Astrocyte (in vitro differentiated cells and primary cell): ENCODE data around the gene DNAH9. TPM values are rescaled to one million over a fixed set of nuclear protein-coding genes. Genes with fewer than 3 reads are reported as not detected.

ENCODE experiments used
- DNase-seq: peaks from one replicate; pipeline ENCODE4 v3.0.0-alpha.2; 2010; ENCODE audit warnings: low read depth
- FAIRE-seq: peaks from 2 replicates; lab custom pipeline; 2011; peaks lifted over from hg19 to GRCh38; lab: Jason Lieb, UNC
- H2AFZ ChIP-seq: 2 replicates; pipeline ENCODE4 v1.6.0; 2012; ENCODE audit warnings: low read depth, low read length, inconsistent platforms
- H3K27ac ChIP-seq: 2 replicates; pipeline ENCODE4 v1.5.1; 2011; ENCODE audit warnings: low read depth, low read length, inconsistent platforms
- H3K27me3 ChIP-seq: 2 replicates; pipeline ENCODE4 v1.6.0; 2011; ENCODE audit warnings: low read length, inconsistent platforms; ENCODE audit not compliant: insufficient read depth
- H3K36me3 ChIP-seq: 2 replicates; pipeline ENCODE4 v1.5.1; 2011; ENCODE audit warnings: low read length, inconsistent platforms; ENCODE audit not compliant: insufficient read depth
- H3K4me1 ChIP-seq: 2 replicates; pipeline ENCODE4 v1.5.1; 2011; ENCODE audit warnings: low read length, inconsistent platforms; ENCODE audit not compliant: insufficient read depth
- H3K4me2 ChIP-seq: 2 replicates; pipeline ENCODE4 v1.6.0; 2012; ENCODE audit warnings: low read length, inconsistent platforms
- H3K4me3 ChIP-seq: 2 replicates; pipeline ENCODE4 v1.5.1; 2011; ENCODE audit warnings: low read depth, mild to moderate bottlenecking, low read length, inconsistent platforms; ENCODE audit not compliant: insufficient read depth
- H3K79me2 ChIP-seq: 2 replicates; pipeline ENCODE4 v1.6.0; 2012; ENCODE audit warnings: mild to moderate bottlenecking, low read length, inconsistent platforms; ENCODE audit not compliant: insufficient read depth
- H3K9ac ChIP-seq: 2 replicates; pipeline ENCODE4 v1.6.0; 2012; ENCODE audit warnings: mild to moderate bottlenecking, low read length, inconsistent platforms
- H3K9me3 ChIP-seq: 2 replicates; pipeline ENCODE4 v1.5.1; 2012; ENCODE audit warnings: low read depth, mild to moderate bottlenecking, low read length, inconsistent platforms; ENCODE audit not compliant: insufficient read depth
- H4K20me1 ChIP-seq: 2 replicates; pipeline ENCODE4 v1.6.0; 2012; ENCODE audit warnings: low read length, inconsistent platforms; ENCODE audit not compliant: insufficient read depth
- H3K27ac Mint-ChIP-seq: one replicate; pipeline ENCODE4 v1.8.0; 2021; ENCODE audit warnings: mild to moderate bottlenecking, mixed read lengths; ENCODE audit not compliant: unreplicated experiment
- H3K27me3 Mint-ChIP-seq: one replicate; pipeline ENCODE4 v1.8.0; 2021; ENCODE audit warnings: low read depth, mixed read lengths; ENCODE audit not compliant: unreplicated experiment
- H3K36me3 Mint-ChIP-seq: one replicate; pipeline ENCODE4 v1.8.0; 2021; ENCODE audit warnings: low read depth, mixed read lengths; ENCODE audit not compliant: unreplicated experiment
- H3K4me1 Mint-ChIP-seq: one replicate; pipeline ENCODE4 v1.8.0; 2021; ENCODE audit warnings: low read depth, mixed read lengths; ENCODE audit not compliant: unreplicated experiment
- H3K4me3 Mint-ChIP-seq: one replicate; pipeline ENCODE4 v1.8.0; 2021; ENCODE audit warnings: mild to moderate bottlenecking, moderate library complexity, mixed read lengths; ENCODE audit not compliant: unreplicated experiment
- H3K9me3 Mint-ChIP-seq: one replicate; pipeline ENCODE4 v1.8.0; 2021; ENCODE audit warnings: mild to moderate bottlenecking, mixed read lengths; ENCODE audit not compliant: unreplicated experiment
- CTCF ChIP-seq: IDR thresholded peaks from 2 replicates; pipeline ENCODE4 v1.5.1; 2011; ENCODE audit warnings: low read depth, mild to moderate bottlenecking, inconsistent platforms, low read length, moderate library complexity; ENCODE audit not compliant: insufficient read depth
- EZH2 ChIP-seq: IDR thresholded peaks from 2 replicates; pipeline ENCODE4 v1.6.1; 2012; ENCODE audit warnings: mild to moderate bottlenecking, low read length, inconsistent platforms; ENCODE audit not compliant: insufficient read depth
- total RNA-seq: library from RNA; stranded (reverse); gene quantifications from 2 replicates; pipeline ENCODE4 v1.2.1, GENCODE V29; 2021

Gene DNAH9
- total RNA-seq, 1 donor from 2014 or later: not detected

DNA sequence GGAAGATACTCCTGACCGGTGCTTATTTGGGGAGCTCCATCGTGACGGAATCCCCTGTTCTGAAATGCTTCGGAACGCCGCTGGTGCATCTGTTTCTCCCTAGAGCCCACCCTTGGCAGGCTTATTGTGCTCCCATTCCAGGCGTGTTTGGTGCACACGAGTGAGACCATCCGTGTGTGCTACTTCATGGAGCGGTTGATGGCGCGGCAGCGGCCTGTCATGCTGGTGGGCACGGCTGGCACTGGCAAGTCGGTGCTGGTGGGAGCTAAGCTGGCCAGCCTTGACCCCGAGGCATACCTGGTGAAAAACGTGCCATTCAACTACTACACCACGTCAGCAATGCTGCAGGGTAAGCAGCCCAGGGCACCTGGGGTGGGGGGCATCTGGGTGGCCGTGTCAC, 170.7 kb downstream of the DNAH9 start:
- peaks cover 5% of the 10 kb centered on the region for H3K9me3 Mint-ChIP-seq

GRCh38 chr17:11772031-11772430, 173.8 kb downstream of the DNAH9 start:
- no peak for DNase-seq
- H3K4me1 ChIP-seq: no peaks in the 10 kb centered on the region
- no peak overlapping the region for H3K27ac ChIP-seq
- no peaks in the 10 kb centered on the region for H4K20me1 ChIP-seq
- Mint-ChIP-seq H3K9me3 (peaks cover 2% of the 10 kb centered on the region), H3K27ac (no peak overlapping the region), H3K36me3 (no peaks in the 10 kb centered on the region), H3K27me3 (no peaks in the 10 kb centered on the region), H3K4me1 (no peaks in the 10 kb centered on the region), H3K4me3 (no peak overlapping the region)
- no peak overlapping the region for H3K9ac ChIP-seq
- H3K4me2 ChIP-seq: no peak overlapping the region
- H3K4me3 ChIP-seq: no peak overlapping the region
- H3K27me3 ChIP-seq: no peaks in the 10 kb centered on the region
- FAIRE-seq: no peak
- no peaks in the 10 kb centered on the region for H3K79me2 ChIP-seq
- H2AFZ ChIP-seq: no peak overlapping the region
- TF ChIP-seq CTCF: no peak
- TF ChIP-seq EZH2: no peak
- H3K36me3 ChIP-seq: no peaks in the 10 kb centered on the region
- peaks cover 3% of the 10 kb centered on the region for H3K9me3 ChIP-seq

More for the DNA sequence above, 170.7 kb downstream of the DNAH9 start:
- H3K4me2 ChIP-seq: no peak overlapping the region
- H3K27ac ChIP-seq: no peak overlapping the region
- no peak overlapping the region for H3K9ac ChIP-seq
- Mint-ChIP-seq H3K27ac (no peak overlapping the region), H3K4me3 (no peak overlapping the region), H3K36me3 (no peaks in the 10 kb centered on the region), H3K4me1 (no peaks in the 10 kb centered on the region), H3K27me3 (no peaks in the 10 kb centered on the region)
- no peaks in the 10 kb centered on the region for H3K79me2 ChIP-seq
- TF ChIP-seq CTCF (no peak), EZH2 (no peak)
- no peaks in the 10 kb centered on the region for H3K36me3 ChIP-seq
- peaks cover 5% of the 10 kb centered on the region for H3K9me3 ChIP-seq
- no peak overlapping the region for H3K4me3 ChIP-seq
- no peaks in the 10 kb centered on the region for H3K27me3 ChIP-seq
- H3K4me1 ChIP-seq: no peaks in the 10 kb centered on the region
- H2AFZ ChIP-seq: no peak overlapping the region
- FAIRE-seq (no peak), DNase-seq (no peak)
- no peaks in the 10 kb centered on the region for H4K20me1 ChIP-seq

- Mint-ChIP-seq H3K27me3 (no peaks in the 10 kb centered on the region), H3K4me3 (no peak overlapping the region), H3K36me3 (no peaks in the 10 kb centered on the region), H3K27ac (no peak overlapping the region), H3K4me1 (no peaks in the 10 kb centered on the region), H3K9me3 (peaks cover 13% of the 10 kb centered on the region)
- Histone ChIP-seq H3K9ac (no peak overlapping the region), H3K4me3 (no peak overlapping the region), H3K4me2 (no peak overlapping the region), H3K4me1 (no peaks in the 10 kb centered on the region), H4K20me1 (no peaks in the 10 kb centered on the region), H3K27ac (no peak overlapping the region), H3K36me3 (no peaks in the 10 kb centered on the region), H2AFZ (no peak overlapping the region), H3K27me3 (no peaks in the 10 kb centered on the region), H3K9me3 (no peaks in the 10 kb centered on the region), H3K79me2 (no peaks in the 10 kb centered on the region)
- FAIRE-seq (no peak), DNase-seq (no peak)
- no peak for TF ChIP-seq EZH2
- no peak for TF ChIP-seq CTCF
These were observed 181.6 kb downstream of the DNAH9 start for GRCh38 chr17:11779892-11780291.
